ENCODE measurements around the gene AKT2.
A peak's percentile ranks its signal among the peaks of the same experiment; 100 is the strongest.

The AKT2 gene

GRCh38 chr19:40216013-40216776 is 69.0 kb downstream of the AKT2 start:
- no peak for DNase-seq

GRCh38 chr19:40214936-40215335 is 70.2 kb downstream of the AKT2 start:
- DNase-seq = no peak

- no peak for DNase-seq
Measured at GRCh38 chr19:40213882-40214570, 71.1 kb downstream of the AKT2 start.

GRCh38 chr19:40213251-40213829 is 71.8 kb downstream of the AKT2 start:
- DNase-seq = no peak

GRCh38 chr19:40210889-40211288 is 74.3 kb downstream of the AKT2 start:
- DNase-seq = no peak

- DNase-seq = no peak
Measured at GRCh38 chr19:40208602-40209001, 76.5 kb downstream of the AKT2 start.

GRCh38 chr19:40205760-40206159 is 79.4 kb downstream of the AKT2 start:
- DNase-seq = no peak

- no peak for DNase-seq
Measured at GRCh38 chr19:40204381-40204780, 80.8 kb downstream of the AKT2 start.

GRCh38 chr19:40200341-40201099 is 84.6 kb downstream of the AKT2 start:
- no peak for DNase-seq

- no peak for DNase-seq
Measured at GRCh38 chr19:40198272-40198990, 86.7 kb downstream of the AKT2 start.

GRCh38 chr19:40193587-40193849 is 91.6 kb downstream of the AKT2 start:
- DNase-seq = no peak

- no peak for DNase-seq
Measured at GRCh38 chr19:40192758-40193586, 92.2 kb downstream of the AKT2 start.

- DNase-seq = no peak
Measured at GRCh38 chr19:40191836-40192646, 93.1 kb downstream of the AKT2 start.

GRCh38 chr19:40190891-40191835 is 94.0 kb downstream of the AKT2 start, which contains the start of gene MAP3K10:
TSS of gene MAP3K10 (plus strand) at chr19:40191426. CDS start at chr19:40192032, 606 bp downstream.
- DNase-seq = peak; percentile 60

- no peak for DNase-seq
Measured at GRCh38 chr19:40184273-40184672, 100.9 kb downstream of the AKT2 start.
